Lower lobe of right lung (tissue), 2 donors: ENCODE measurements around the gene DGKI. TPM values are rescaled to one million over a fixed set of nuclear protein-coding genes. Genes with fewer than 3 reads are reported as not detected.
A peak's percentile ranks its signal among the peaks of the same experiment; 100 is the strongest.

Experiments used
- ATAC-seq, 2 donors: fragments of 200-7000 bp; cut with Tn5 transposase; one replicate each; pipeline ENCODE4 v1.9.1; 2020 to 2022; ENCODE audit warnings: mild to moderate bottlenecking in 2 of 2, moderate library complexity in 2 of 2
- DNase-seq: peaks from one replicate; pipeline ENCODE4 v3.0.0-alpha.2; 2020
- H3K27ac ChIP-seq: fragments of 200-600 bp; one replicate; pipeline ENCODE4 v1.8.0; 2022
- H3K27me3 ChIP-seq: fragments of 200-600 bp; one replicate; pipeline ENCODE4 v1.8.0; 2022; ENCODE audit warnings: low read depth
- H3K36me3 ChIP-seq: fragments of 200-600 bp; one replicate; pipeline ENCODE4 v1.8.0; 2022; ENCODE audit warnings: mild to moderate bottlenecking
- H3K4me1 ChIP-seq: fragments of 200-600 bp; one replicate; pipeline ENCODE4 v1.8.0; 2022
- H3K4me3 ChIP-seq: fragments of 200-600 bp; one replicate; pipeline ENCODE4 v1.8.0; 2022; ENCODE audit warnings: mild to moderate bottlenecking
- H3K9me3 ChIP-seq: fragments of 200-600 bp; one replicate; pipeline ENCODE4 v1.8.0; 2022
- intact Hi-C: fragments of 100-400 bp; cut with DNase I; formaldehyde crosslinking; loops from one replicate; pipeline ENCODE4 v1.11.0; 2022
- total RNA-seq: library from RNA; stranded (reverse); fragmentation: NEBNext Ultra II Directional; extraction: Animal tissue kit (Norgen Biotek cat#: 25700); gene quantifications from one replicate; pipeline ENCODE4 v1.2.1, GENCODE V29; 2021
- TF ChIP-seq, protein P1 (sequence below): fragments of 200-600 bp; IDR thresholded peaks from one replicate; pipeline ENCODE4 v1.8.0; 2022; ENCODE audit warnings: antibody characterized with exemption, mild to moderate bottlenecking
- donor health status: DM: no; HTN: yes; CAD: no; lungs with severe emphysema.

The DGKI gene
- total RNA-seq, 1 donor from 2014 or later: 0.09 TPM

DNA sequence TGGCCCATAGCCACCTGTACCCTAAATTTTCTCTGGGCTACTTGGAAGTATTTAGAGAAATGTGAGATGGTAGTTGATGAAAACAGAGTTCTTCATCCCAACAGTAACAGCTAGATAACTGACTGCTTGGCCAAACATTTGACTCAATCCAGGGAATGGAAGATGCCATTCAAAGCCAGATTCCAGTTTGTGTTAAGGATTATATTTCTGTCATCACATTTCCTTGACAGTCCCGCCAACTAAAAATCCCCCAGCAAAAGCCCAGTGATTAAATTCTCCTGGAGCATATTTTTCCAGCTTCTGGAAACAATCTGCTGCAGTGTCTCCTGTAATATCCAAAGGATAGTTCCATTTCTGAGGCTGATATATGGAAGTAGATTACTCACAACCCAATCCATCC is 457.9 kb downstream of the DGKI start:
- intact Hi-C loops: no loop called here
- H3K4me3 ChIP-seq: no peak overlapping the region
- H3K36me3 ChIP-seq: no peaks in the 10 kb centered on the region
- no peaks in the 10 kb centered on the region for H3K27me3 ChIP-seq
- TF ChIP-seq, protein P1, sequence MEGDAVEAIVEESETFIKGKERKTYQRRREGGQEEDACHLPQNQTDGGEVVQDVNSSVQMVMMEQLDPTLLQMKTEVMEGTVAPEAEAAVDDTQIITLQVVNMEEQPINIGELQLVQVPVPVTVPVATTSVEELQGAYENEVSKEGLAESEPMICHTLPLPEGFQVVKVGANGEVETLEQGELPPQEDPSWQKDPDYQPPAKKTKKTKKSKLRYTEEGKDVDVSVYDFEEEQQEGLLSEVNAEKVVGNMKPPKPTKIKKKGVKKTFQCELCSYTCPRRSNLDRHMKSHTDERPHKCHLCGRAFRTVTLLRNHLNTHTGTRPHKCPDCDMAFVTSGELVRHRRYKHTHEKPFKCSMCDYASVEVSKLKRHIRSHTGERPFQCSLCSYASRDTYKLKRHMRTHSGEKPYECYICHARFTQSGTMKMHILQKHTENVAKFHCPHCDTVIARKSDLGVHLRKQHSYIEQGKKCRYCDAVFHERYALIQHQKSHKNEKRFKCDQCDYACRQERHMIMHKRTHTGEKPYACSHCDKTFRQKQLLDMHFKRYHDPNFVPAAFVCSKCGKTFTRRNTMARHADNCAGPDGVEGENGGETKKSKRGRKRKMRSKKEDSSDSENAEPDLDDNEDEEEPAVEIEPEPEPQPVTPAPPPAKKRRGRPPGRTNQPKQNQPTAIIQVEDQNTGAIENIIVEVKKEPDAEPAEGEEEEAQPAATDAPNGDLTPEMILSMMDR: no peak
- no peaks in the 10 kb centered on the region for H3K4me1 ChIP-seq
- DNase-seq (no peak), ATAC-seq (no peak)
- no peak overlapping the region for H3K27ac ChIP-seq
- H3K9me3 ChIP-seq: no peaks in the 10 kb centered on the region

DNA sequence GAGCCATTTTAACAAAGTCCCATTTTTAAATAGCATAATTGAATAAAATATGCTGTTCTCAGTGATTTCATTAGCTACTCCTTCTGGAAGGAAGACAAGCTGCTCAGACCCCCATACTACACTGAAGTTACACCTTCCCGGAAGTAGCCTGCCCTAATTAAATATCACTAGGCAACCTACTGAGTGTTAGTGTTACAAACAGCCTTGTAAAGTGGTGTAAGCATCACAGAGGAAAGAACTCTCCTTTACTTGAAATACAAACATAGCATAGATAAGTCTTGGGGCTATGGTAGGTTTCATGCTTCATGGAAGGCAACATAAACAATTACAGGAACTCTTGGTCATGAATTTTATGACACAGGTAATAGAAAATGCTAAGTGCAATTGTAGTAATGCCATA is 459.8 kb downstream of the DGKI start:
- H3K9me3 ChIP-seq: no peaks in the 10 kb centered on the region
- intact Hi-C loops: no loop called here

DNA sequence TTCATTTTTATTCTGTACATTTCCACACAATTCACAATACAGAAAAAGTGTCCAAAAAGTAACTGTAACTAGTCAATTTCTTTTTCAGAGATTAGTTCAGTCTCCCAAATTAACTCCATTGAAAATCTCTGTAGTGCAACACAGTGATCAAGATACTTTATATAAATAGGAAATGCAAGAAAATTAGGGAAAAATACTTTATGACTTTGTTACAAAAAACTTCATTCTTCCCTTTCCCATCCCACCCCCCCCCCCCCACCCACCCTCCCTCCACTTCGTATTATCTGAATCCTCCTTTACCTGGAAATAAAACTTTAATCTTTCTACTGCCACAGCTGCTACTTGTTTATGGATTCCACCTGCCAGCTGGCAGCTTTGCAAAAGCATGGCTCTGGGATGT is 465.7 kb downstream of the DGKI start:
- intact Hi-C loops: no loop called here
- no peak overlapping the region for H3K27ac ChIP-seq
- ATAC-seq (no peak), DNase-seq (no peak)
- H3K27me3 ChIP-seq: no peaks in the 10 kb centered on the region
- no peaks in the 10 kb centered on the region for H3K36me3 ChIP-seq
- TF ChIP-seq, protein P1: no peak
- H3K4me1 ChIP-seq: no peaks in the 10 kb centered on the region
- H3K9me3 ChIP-seq: peaks cover 5% of the 10 kb centered on the region
- H3K4me3 ChIP-seq: no peak overlapping the region

More for the DNA sequence above, 459.8 kb downstream of the DGKI start:
- Histone ChIP-seq H3K4me3 (no peak overlapping the region), H3K36me3 (no peaks in the 10 kb centered on the region), H3K27me3 (no peaks in the 10 kb centered on the region), H3K4me1 (no peaks in the 10 kb centered on the region), H3K27ac (no peak overlapping the region)
- TF ChIP-seq, protein P1: no peak
- DNase-seq: no peak
- ATAC-seq: peak in 1 of 2 donors; percentile 40

DNA sequence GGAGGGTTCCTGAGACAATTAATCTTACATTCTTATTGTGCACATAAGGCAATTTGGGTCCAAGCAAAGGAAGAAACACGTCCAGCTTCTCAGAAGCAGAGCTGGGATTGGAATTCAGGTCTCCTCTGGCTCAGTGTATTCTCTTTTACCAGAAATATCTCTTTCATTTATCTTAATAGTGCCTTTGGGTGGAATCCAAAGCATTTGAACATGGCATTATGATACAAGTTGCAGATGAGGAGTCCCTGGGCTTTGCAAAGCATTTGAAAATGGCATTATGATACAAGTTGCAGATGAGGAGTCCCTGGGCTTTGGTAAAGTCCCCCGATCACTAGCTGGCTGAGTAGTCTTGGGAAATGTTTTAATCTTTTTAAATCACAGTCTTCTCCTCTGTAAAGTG is 473.3 kb downstream of the DGKI start:
- Histone ChIP-seq H3K4me1 (no peaks in the 10 kb centered on the region), H3K36me3 (no peaks in the 10 kb centered on the region), H3K9me3 (peaks cover 8% of the 10 kb centered on the region), H3K4me3 (no peak overlapping the region), H3K27me3 (no peaks in the 10 kb centered on the region), H3K27ac (no peak overlapping the region)
- ATAC-seq: no peak
- TF ChIP-seq, protein P1: no peak
- intact Hi-C loops: no loop called here
- DNase-seq: no peak

DNA sequence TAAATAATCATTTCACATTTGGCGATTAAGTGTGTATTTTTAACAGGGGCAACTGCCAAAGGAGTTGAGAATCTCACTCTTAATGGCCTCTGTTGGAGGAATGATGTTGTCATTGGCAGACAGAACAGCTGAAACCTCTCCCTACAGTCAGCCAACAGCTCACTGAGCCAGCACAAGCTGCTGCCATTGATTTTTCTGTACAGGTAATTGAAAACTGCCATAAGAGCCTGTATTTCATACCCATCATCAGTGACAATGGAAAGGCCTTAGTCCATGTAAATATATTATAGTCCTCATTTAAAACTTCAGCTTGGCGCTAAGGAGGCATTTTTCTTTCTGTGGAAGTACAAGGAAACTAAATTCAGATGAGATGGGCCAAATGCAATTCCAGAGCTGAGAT is 475.2 kb downstream of the DGKI start:
- no peaks in the 10 kb centered on the region for H3K4me1 ChIP-seq
- no peak for ATAC-seq
- H3K4me3 ChIP-seq: no peak overlapping the region
- no peaks in the 10 kb centered on the region for H3K36me3 ChIP-seq
- intact Hi-C loops: no loop called here
- H3K27ac ChIP-seq: no peak overlapping the region
- TF ChIP-seq, protein P1: no peak
- no peaks in the 10 kb centered on the region for H3K27me3 ChIP-seq
- no peak for DNase-seq
- peaks cover 3% of the 10 kb centered on the region for H3K9me3 ChIP-seq

DNA sequence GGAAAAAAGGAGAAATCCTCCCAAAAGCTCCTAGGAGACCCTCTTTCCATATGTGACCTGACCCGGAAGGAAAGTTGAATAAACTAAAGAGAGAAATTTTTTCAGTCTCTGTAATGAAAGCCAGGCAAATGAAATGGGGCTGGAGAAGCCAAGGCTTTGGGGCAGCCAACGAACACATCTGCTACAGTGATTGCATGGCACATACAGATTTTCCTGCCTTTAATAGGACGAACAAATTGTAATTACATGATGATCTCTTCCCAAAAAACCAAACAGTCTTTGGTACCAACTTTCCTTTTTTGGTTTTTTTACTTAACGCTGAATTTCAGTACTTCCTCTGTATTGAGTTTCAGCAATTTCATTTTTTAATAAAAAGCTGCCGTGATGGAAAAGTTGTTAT is 479.8 kb downstream of the DGKI start:
- H3K9me3 ChIP-seq: peaks cover 3% of the 10 kb centered on the region
- intact Hi-C loops: no loop called here
- no peaks in the 10 kb centered on the region for H3K4me1 ChIP-seq
- TF ChIP-seq, protein P1: no peak
- DNase-seq (no peak), ATAC-seq (no peak)
- H3K27ac ChIP-seq: no peak overlapping the region
- H3K36me3 ChIP-seq: no peaks in the 10 kb centered on the region
- H3K4me3 ChIP-seq: no peak overlapping the region
- H3K27me3 ChIP-seq: no peaks in the 10 kb centered on the region
